ENCODE data around the gene TMEM19. TPM values are rescaled to one million over a fixed set of nuclear protein-coding genes. Genes with fewer than 3 reads are reported as not detected.

TMEM19 gene
- 18.8 and 23.3 TPM in 2 replicates for polyA plus RNA-seq (2011; rRNA removed)
- 19.4 and 30.7 TPM in 2 replicates for polyA minus RNA-seq (2011; rRNA and poly(A)+ RNA removed)

GRCh38 chr12:71685914-71686657, at the start of gene TMEM19:
TSS of gene TMEM19 (plus strand) at chr12:71686082. CDS start at chr12:71686681, 599 bp downstream.
- Histone ChIP-seq H3K27me3 (ENCODE audit: control insufficient read depth, insufficient read depth, low read length) (no peaks in the 10 kb centered on the region), H3K9me3 (ENCODE audit: control insufficient read depth, insufficient read depth, low read length) (no peaks in the 10 kb centered on the region), H3K27ac (ENCODE audit: low read depth, low read length) (no peak within 1 kb of the TSS), H3K4me3 (ENCODE audit: low read depth, low read length) (peak within 1 kb of the TSS; percentile 84)
- peak; percentile 36 for TF ChIP-seq CTCF (IDR thresholded peaks at IDR 0.05; ENCODE audit: low read depth, low read length)
- ChIA-PET POLR2A (interaction anchor here (1.0 to 2.0 kb wide), 4 partner anchors 23 to 61 kb away, joined by 3 to 41 read pairs (median 8); partner anchors contain the start of genes THAP2 and ZFC3H1), CTCF (interaction anchor here (0.5 to 3.8 kb wide), 11 partner anchors 8 to 1392 kb away, joined by 3 to 26 read pairs (median 4); partner anchors contain the start of genes RAB21, THAP2 and ZFC3H1)
- DNase-seq (ENCODE audit: low read depth, low spot score): peak; percentile 62

GRCh38 chr12:71636704-71637115, 49.2 kb upstream of the TMEM19 start:
- DNase-seq (ENCODE audit: low read depth, low spot score): peak; percentile 27
- Histone ChIP-seq H3K27ac (ENCODE audit: low read depth, low read length) (no peak overlapping the region), H3K4me3 (ENCODE audit: low read depth, low read length) (no peak overlapping the region), H3K9me3 (ENCODE audit: control insufficient read depth, insufficient read depth, low read length) (no peaks in the 10 kb centered on the region), H3K27me3 (ENCODE audit: control insufficient read depth, insufficient read depth, low read length) (no peaks in the 10 kb centered on the region)
- ChIA-PET CTCF (interaction anchor here (0.6 to 3.0 kb wide), 36 partner anchors 10 to 903 kb away, joined by 3 to 67 read pairs (median 5); partner anchors contain the start of genes THAP2, TMEM19 and ZFC3H1), POLR2A (interaction anchor here (0.7 kb wide), 1 partner anchor 27 kb away, joined by 4 read pairs; the partner anchor contains the start of genes THAP2 and ZFC3H1)
- peak; percentile 74 for TF ChIP-seq CTCF (IDR thresholded peaks at IDR 0.05; ENCODE audit: low read depth, low read length)

- H3K4me3 ChIP-seq (ENCODE audit: low read depth, low read length): no peak overlapping the region
- no peak overlapping the region for H3K27ac ChIP-seq (ENCODE audit: low read depth, low read length)
- DNase-seq (ENCODE audit: low read depth, low spot score): no peak
- POLR2A ChIA-PET: no interaction called here
- no peaks in the 10 kb centered on the region for H3K27me3 ChIP-seq (ENCODE audit: control insufficient read depth, insufficient read depth, low read length)
- CTCF ChIA-PET: interaction anchor here (1.0 to 3.0 kb wide), 2 partner anchors 11 to 108 kb away, joined by 3 to 67 read pairs; no protein-coding TSS in a partner anchor
- no peak for TF ChIP-seq CTCF (IDR thresholded peaks at IDR 0.05; ENCODE audit: low read depth, low read length)
- no peaks in the 10 kb centered on the region for H3K9me3 ChIP-seq (ENCODE audit: control insufficient read depth, insufficient read depth, low read length)
Observed at GRCh38 chr12:71638499-71638898, 47.4 kb upstream of the TMEM19 start.

- POLR2A ChIA-PET: no interaction called here
Observed at GRCh38 chr12:71639341-71639760, 46.5 kb upstream of the TMEM19 start.

More at GRCh38 chr12:71639341-71639760, 46.5 kb upstream of the TMEM19 start:
- H3K27ac ChIP-seq (ENCODE audit: low read depth, low read length): no peak overlapping the region
- DNase-seq (ENCODE audit: low read depth, low spot score): no peak
- no peaks in the 10 kb centered on the region for H3K9me3 ChIP-seq (ENCODE audit: control insufficient read depth, insufficient read depth, low read length)
- no peaks in the 10 kb centered on the region for H3K27me3 ChIP-seq (ENCODE audit: control insufficient read depth, insufficient read depth, low read length)
- CTCF ChIA-PET: no interaction called here
- no peak overlapping the region for H3K4me3 ChIP-seq (ENCODE audit: low read depth, low read length)
- no peak for TF ChIP-seq CTCF (IDR thresholded peaks at IDR 0.05; ENCODE audit: low read depth, low read length)
